T-helper 1 cell (primary cell): ENCODE results near the gene SLC28A3.

Source experiments
- DNase-seq, 5 donors: peaks; one replicate each; pipeline ENCODE4 v3.0.0-alpha.2; 2012 to 2020

The SLC28A3 gene

GRCh38 chr9:84339962-84340361 lies 596 bp downstream of the SLC28A3 start:
- DNase-seq: no peak

GRCh38 chr9:84339503-84339902 lies 1.1 kb downstream of the SLC28A3 start:
- DNase-seq: no peak

- DNase-seq: no peak
Measured at GRCh38 chr9:84338792-84339191, 1.8 kb downstream of the SLC28A3 start.

GRCh38 chr9:84337252-84337651 lies 3.3 kb downstream of the SLC28A3 start:
- no peak for DNase-seq

- no peak for DNase-seq
Measured at GRCh38 chr9:84331119-84331809, 9.3 kb downstream of the SLC28A3 start.

GRCh38 chr9:84330246-84330645 lies 10.3 kb downstream of the SLC28A3 start:
- no peak for DNase-seq

- no peak for DNase-seq
Measured at GRCh38 chr9:84327184-84327583, 13.4 kb downstream of the SLC28A3 start.

- DNase-seq: no peak
Measured at GRCh38 chr9:84325347-84325973, 15.1 kb downstream of the SLC28A3 start.

- no peak for DNase-seq
Measured at GRCh38 chr9:84324811-84325210, 15.7 kb downstream of the SLC28A3 start.

GRCh38 chr9:84323858-84324257 lies 16.7 kb downstream of the SLC28A3 start:
- DNase-seq: no peak

GRCh38 chr9:84322828-84323227 lies 17.7 kb downstream of the SLC28A3 start:
- DNase-seq: no peak

- DNase-seq: no peak
Measured at GRCh38 chr9:84320231-84320630, 20.3 kb downstream of the SLC28A3 start.

- DNase-seq: no peak
Measured at GRCh38 chr9:84319632-84320031, 20.9 kb downstream of the SLC28A3 start.

GRCh38 chr9:84318981-84319380 lies 21.6 kb downstream of the SLC28A3 start:
- DNase-seq: no peak

- DNase-seq: no peak
Measured at GRCh38 chr9:84317563-84317962, 23.0 kb downstream of the SLC28A3 start.

- DNase-seq: peak in 4 of 5 donors; percentile 15 to 61 (median 30)
Measured at GRCh38 chr9:84315278-84315877, 25.2 kb downstream of the SLC28A3 start.

GRCh38 chr9:84314306-84314705 lies 26.3 kb downstream of the SLC28A3 start:
- DNase-seq: no peak

GRCh38 chr9:84310883-84311282 lies 29.7 kb downstream of the SLC28A3 start:
- no peak for DNase-seq

GRCh38 chr9:84305497-84306131 lies 34.9 kb downstream of the SLC28A3 start:
- no peak for DNase-seq

GRCh38 chr9:84304166-84304565 lies 36.4 kb downstream of the SLC28A3 start:
- no peak for DNase-seq

GRCh38 chr9:84303061-84303460 lies 37.5 kb downstream of the SLC28A3 start:
- no peak for DNase-seq

- no peak for DNase-seq
Measured at GRCh38 chr9:84301851-84302250, 38.7 kb downstream of the SLC28A3 start.

- DNase-seq: no peak
Measured at GRCh38 chr9:84300271-84300670, 40.3 kb downstream of the SLC28A3 start.
